Uterine smooth muscle cell (primary cell): ENCODE measurements around the gene PMEL. TPM values are rescaled to one million over a fixed set of nuclear protein-coding genes. Genes with fewer than 3 reads are reported as not detected.

Source experiments
- total RNA-seq: library from RNA; depleted of rRNA; stranded (reverse); fragments of >200 nt; gene quantifications from 2 replicates; pipeline ENCODE4 v1.2.3, GENCODE V29; 2014

The PMEL gene
- 0.22 and 1.5 TPM in 2 replicates for total RNA-seq

GRCh38 chr12:55965941-55966407, at the start of gene PMEL:
PMEL (minus strand) TSS chr12:55966042; CDS start chr12:55966011, 31 bp downstream.

GRCh38 chr12:55996715-55997534, 31.1 kb upstream of the PMEL start, which contains the start of gene SUOX:
SUOX (plus strand) TSS chr12:55997276; CDS start chr12:56002222, 4,946 bp downstream.

GRCh38 chr12:55973599-55974307, 7.9 kb upstream of the PMEL start, which contains the start of gene RAB5B:
RAB5B (plus strand) TSS chr12:55974078; CDS start chr12:55986961, 12,883 bp downstream.

GRCh38 chr12:55966408-55967281, 803 bp upstream of the PMEL start, which contains the start of gene CDK2:
CDK2 (plus strand) TSS chr12:55966830; CDS start chr12:55967009, 179 bp downstream.

GRCh38 chr12:55930771-55931316, 35.0 kb downstream of the PMEL start, which contains the start of gene DGKA:
DGKA (plus strand) TSS chr12:55931162; CDS start chr12:55936504, 5,342 bp downstream.

GRCh38 chr12:55927588-55928502, 38.0 kb downstream of the PMEL start, which contains the start of gene PYM1:
PYM1 (minus strand) TSS chr12:55927894; CDS start chr12:55927761, 133 bp downstream.

Other genes starting within 250 kb of the PMEL start
- gene BLOC1S1, start 250.0 kb downstream of the PMEL start, total RNA-seq, result 89.5 and 92.5 TPM in 2 replicates
- gene RDH5, start 245.6 kb downstream of the PMEL start, total RNA-seq, result 11.9 and 17.7 TPM in 2 replicates
- 2,861 and 3,471 TPM in 2 replicates for gene CD63, start 237.0 kb downstream of the PMEL start, total RNA-seq
- 3.9 and 6.6 TPM in 2 replicates for gene GDF11, start 222.9 kb downstream of the PMEL start, total RNA-seq
- 101 and 113 TPM in 2 replicates for gene SARNP, start 148.3 kb downstream of the PMEL start, total RNA-seq
- 21.9 and 26.2 TPM in 2 replicates for gene ORMDL2, start 148.0 kb downstream of the PMEL start, total RNA-seq
- 70.1 and 78.6 TPM in 2 replicates for gene DNAJC14, start 136.5 kb downstream of the PMEL start, total RNA-seq
- gene MMP19, start 123.1 kb downstream of the PMEL start, total RNA-seq, result 2.7 and 5.2 TPM in 2 replicates
- gene PYM1, start 38.1 kb downstream of the PMEL start, total RNA-seq, result 24.9 and 32.4 TPM in 2 replicates
- 29.8 and 32.7 TPM in 2 replicates for gene DGKA, start 34.9 kb downstream of the PMEL start, total RNA-seq
- gene CDK2, start 788 bp upstream of the PMEL start, total RNA-seq, result 12.2 and 28.4 TPM in 2 replicates
- 41.6 and 51.5 TPM in 2 replicates for gene RAB5B, start 8.0 kb upstream of the PMEL start, total RNA-seq
- 9.1 and 10.8 TPM in 2 replicates for gene SUOX, start 31.2 kb upstream of the PMEL start, total RNA-seq
- 1.5 TPM in 2 replicates for gene IKZF4, start 55.0 kb upstream of the PMEL start, total RNA-seq
- gene RPS26, start 75.9 kb upstream of the PMEL start, total RNA-seq, result 174 and 483 TPM in 2 replicates
- 0.11 and 0.75 TPM in 2 replicates for gene ERBB3, start 114.1 kb upstream of the PMEL start, total RNA-seq
- 107 and 254 TPM in 2 replicates for gene PA2G4, start 138.5 kb upstream of the PMEL start, total RNA-seq
- 1,557 and 2,417 TPM in 2 replicates for gene RPL41, start 150.6 kb upstream of the PMEL start, total RNA-seq
- gene ZC3H10, start 152.2 kb upstream of the PMEL start, total RNA-seq, result 4.7 and 6.3 TPM in 2 replicates
- gene ESYT1, start 162.2 kb upstream of the PMEL start, total RNA-seq, result 475 and 484 TPM in 2 replicates
- 59.2 and 112 TPM in 2 replicates for gene MYL6B, start 186.5 kb upstream of the PMEL start, total RNA-seq
- 2,082 and 2,483 TPM in 2 replicates for gene MYL6, start 192.3 kb upstream of the PMEL start, total RNA-seq
- 46.2 and 47.1 TPM in 2 replicates for gene SMARCC2, start 223.4 kb upstream of the PMEL start, total RNA-seq